Measurements from ENCODE around the gene RNF152.

- TF ChIP-seq EZH2 (IDR thresholded peaks at IDR 0.05), result no peak
- no peak for TF ChIP-seq POLR2AphosphoS5 (IDR thresholded peaks at IDR 0.05; ENCODE audit: borderline replicate concordance, low read depth, low read length)
Observed at GRCh38 chr18:61833978-61834377, 58.8 kb downstream of the RNF152 start.
